Epithelial cell of esophagus (primary cell): Measurements from ENCODE around the gene SLC9A8.
A peak's percentile ranks its signal among the peaks of the same experiment; 100 is the strongest.

Source experiments
- DNase-seq: peaks from one replicate; pipeline ENCODE4 v3.0.0; 2010; ENCODE audit warnings: low read depth
- H3K4me3 ChIP-seq: 2 replicates; pipeline ENCODE4 v1.5.1; 2011; ENCODE audit warnings: mild to moderate bottlenecking, low read length, control low read depth
- CTCF ChIP-seq: IDR thresholded peaks from 2 replicates; pipeline ENCODE4 v1.5.1; 2011; ENCODE audit warnings: low read depth, mild to moderate bottlenecking, low read length, control low read depth, inconsistent platforms; ENCODE audit not compliant: insufficient read depth; ENCODE audit errors: missing control alignments

Gene SLC9A8

GRCh38 chr20:49790077-49790798 is 22.4 kb upstream of the SLC9A8 start:
- no peak overlapping the region for H3K4me3 ChIP-seq
- peak; percentile 30 for DNase-seq
- TF ChIP-seq CTCF = no peak

- no peak overlapping the region for H3K4me3 ChIP-seq
- no peak for DNase-seq
- no peak for TF ChIP-seq CTCF
Measured at GRCh38 chr20:49791165-49791564, 21.5 kb upstream of the SLC9A8 start.

- no peak overlapping the region for H3K4me3 ChIP-seq
- no peak for TF ChIP-seq CTCF
- DNase-seq = no peak
Measured at GRCh38 chr20:49792006-49792405, 20.6 kb upstream of the SLC9A8 start.

- no peak for DNase-seq
- TF ChIP-seq CTCF = no peak
- no peak overlapping the region for H3K4me3 ChIP-seq
Measured at GRCh38 chr20:49792611-49793010, 20.0 kb upstream of the SLC9A8 start.

- no peak for TF ChIP-seq CTCF
- peak; percentile 60 for DNase-seq
- no peak overlapping the region for H3K4me3 ChIP-seq
Measured at GRCh38 chr20:49794336-49795134, 18.1 kb upstream of the SLC9A8 start.

GRCh38 chr20:49795135-49795424 is 17.5 kb upstream of the SLC9A8 start:
- no peak overlapping the region for H3K4me3 ChIP-seq
- TF ChIP-seq CTCF = no peak

More at GRCh38 chr20:49795135-49795424, 17.5 kb upstream of the SLC9A8 start:
- DNase-seq = no peak
